Endothelial cell (in vitro differentiated cells): Measurements from ENCODE around the gene PRKAG3. TPM values are rescaled to one million over a fixed set of nuclear protein-coding genes. Genes with fewer than 3 reads are reported as not detected.

ENCODE experiments used
- DNase-seq: peaks from one replicate; pipeline ENCODE4 v3.0.0; 2021; ENCODE audit warnings: low spot score
- H3K27ac Mint-ChIP-seq: one replicate; pipeline ENCODE4 v1.8.0; 2021; ENCODE audit warnings: mixed read lengths, inconsistent platforms; ENCODE audit not compliant: unreplicated experiment
- H3K27me3 Mint-ChIP-seq: one replicate; pipeline ENCODE4 v1.8.0; 2021; ENCODE audit warnings: mild to moderate bottlenecking, moderate library complexity, mixed read lengths, inconsistent platforms; ENCODE audit not compliant: unreplicated experiment
- H3K36me3 Mint-ChIP-seq: one replicate; pipeline ENCODE4 v1.8.0; 2021; ENCODE audit warnings: mild to moderate bottlenecking, low read depth, mixed read lengths, inconsistent platforms; ENCODE audit not compliant: unreplicated experiment
- H3K4me1 Mint-ChIP-seq: one replicate; pipeline ENCODE4 v1.8.0; 2021; ENCODE audit warnings: mild to moderate bottlenecking, mixed read lengths, inconsistent platforms; ENCODE audit not compliant: unreplicated experiment
- H3K4me3 Mint-ChIP-seq: one replicate; pipeline ENCODE4 v1.8.0; 2021; ENCODE audit warnings: mild to moderate bottlenecking, mixed read lengths, inconsistent platforms; ENCODE audit not compliant: unreplicated experiment
- H3K9me3 Mint-ChIP-seq: one replicate; pipeline ENCODE4 v1.8.0; 2021; ENCODE audit warnings: mixed read lengths, inconsistent platforms; ENCODE audit not compliant: unreplicated experiment
- total RNA-seq: library from RNA; stranded (reverse); fragmentation: NEBNext Ultra II Directional; extraction: Animal tissue kit (Norgen Biotek cat#: 25700); gene quantifications from one replicate; pipeline ENCODE4 v1.2.1, GENCODE V29; 2021; ENCODE audit not compliant: unreplicated experiment
- TF ChIP-seq, protein P1 (sequence below): fragments of 200-600 bp; sonication (generic); IDR thresholded peaks from one replicate; pipeline ENCODE4 v1.5.0; 2021; ENCODE audit warnings: antibody characterized with exemption; ENCODE audit not compliant: unreplicated experiment

PRKAG3 gene
- total RNA-seq, 1 donor from 2014 or later, result not detected

- H3K27me3 Mint-ChIP-seq, result no peaks in the 10 kb centered on the region
- H3K36me3 Mint-ChIP-seq, result no peaks in the 10 kb centered on the region
- no peak overlapping the region for H3K27ac Mint-ChIP-seq
- H3K4me3 Mint-ChIP-seq, result no peak overlapping the region
- no peak for DNase-seq
- no peaks in the 10 kb centered on the region for H3K9me3 Mint-ChIP-seq
- peaks cover 5% of the 10 kb centered on the region for H3K4me1 Mint-ChIP-seq
- TF ChIP-seq, protein P1, sequence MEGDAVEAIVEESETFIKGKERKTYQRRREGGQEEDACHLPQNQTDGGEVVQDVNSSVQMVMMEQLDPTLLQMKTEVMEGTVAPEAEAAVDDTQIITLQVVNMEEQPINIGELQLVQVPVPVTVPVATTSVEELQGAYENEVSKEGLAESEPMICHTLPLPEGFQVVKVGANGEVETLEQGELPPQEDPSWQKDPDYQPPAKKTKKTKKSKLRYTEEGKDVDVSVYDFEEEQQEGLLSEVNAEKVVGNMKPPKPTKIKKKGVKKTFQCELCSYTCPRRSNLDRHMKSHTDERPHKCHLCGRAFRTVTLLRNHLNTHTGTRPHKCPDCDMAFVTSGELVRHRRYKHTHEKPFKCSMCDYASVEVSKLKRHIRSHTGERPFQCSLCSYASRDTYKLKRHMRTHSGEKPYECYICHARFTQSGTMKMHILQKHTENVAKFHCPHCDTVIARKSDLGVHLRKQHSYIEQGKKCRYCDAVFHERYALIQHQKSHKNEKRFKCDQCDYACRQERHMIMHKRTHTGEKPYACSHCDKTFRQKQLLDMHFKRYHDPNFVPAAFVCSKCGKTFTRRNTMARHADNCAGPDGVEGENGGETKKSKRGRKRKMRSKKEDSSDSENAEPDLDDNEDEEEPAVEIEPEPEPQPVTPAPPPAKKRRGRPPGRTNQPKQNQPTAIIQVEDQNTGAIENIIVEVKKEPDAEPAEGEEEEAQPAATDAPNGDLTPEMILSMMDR, result no peak
Measured at GRCh38 chr2:218799990-218800389, 31.6 kb downstream of the PRKAG3 start.

DNA sequence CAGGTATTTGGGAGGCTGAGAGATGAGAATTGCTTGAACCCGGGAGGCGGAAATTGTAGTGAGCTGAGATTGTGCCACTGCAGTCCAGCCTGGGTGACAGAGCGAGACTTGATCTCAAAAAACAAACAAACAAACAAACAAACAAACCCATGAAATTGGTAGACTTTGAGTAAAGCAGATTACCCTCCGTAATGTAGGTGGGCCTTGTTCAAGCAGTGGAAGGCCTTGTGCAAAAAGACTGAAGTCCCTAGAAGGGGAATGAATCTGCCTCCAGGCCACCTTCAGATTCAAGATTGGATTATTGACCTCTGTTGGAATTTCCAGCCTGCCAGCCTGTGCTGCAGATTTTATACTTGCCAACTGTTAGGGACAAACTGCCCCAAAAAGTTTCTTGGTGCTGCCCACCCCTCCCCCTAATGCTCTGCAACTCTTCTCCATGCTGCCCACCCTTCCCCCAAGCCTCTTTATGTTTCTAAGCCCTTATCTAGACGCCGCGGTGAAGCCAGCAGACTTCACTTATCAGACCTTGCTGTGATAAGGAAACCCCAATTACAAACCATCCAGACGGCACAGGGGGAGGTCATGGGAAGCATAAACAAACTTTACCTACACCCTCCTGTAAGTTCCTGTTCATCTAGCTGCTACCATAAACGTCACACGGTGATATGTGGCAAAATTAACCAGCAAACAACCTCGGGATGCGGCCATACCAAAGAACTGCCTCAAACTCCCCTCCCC lies 32.7 kb downstream of the PRKAG3 start:
- H3K27me3 Mint-ChIP-seq, result no peaks in the 10 kb centered on the region
- no peak overlapping the region for H3K4me3 Mint-ChIP-seq
- TF ChIP-seq, protein P1, result no peak
- peaks cover 5% of the 10 kb centered on the region for H3K4me1 Mint-ChIP-seq
- no peaks in the 10 kb centered on the region for H3K36me3 Mint-ChIP-seq
- no peak overlapping the region for H3K27ac Mint-ChIP-seq
- no peaks in the 10 kb centered on the region for H3K9me3 Mint-ChIP-seq
- no peak for DNase-seq

GRCh38 chr2:218796691-218797090 lies 34.9 kb downstream of the PRKAG3 start:
- H3K27me3 Mint-ChIP-seq, result no peaks in the 10 kb centered on the region
- no peak overlapping the region for H3K4me3 Mint-ChIP-seq
- peaks cover 5% of the 10 kb centered on the region for H3K4me1 Mint-ChIP-seq
- TF ChIP-seq, protein P1, result no peak
- H3K36me3 Mint-ChIP-seq, result no peaks in the 10 kb centered on the region
- H3K9me3 Mint-ChIP-seq, result no peaks in the 10 kb centered on the region
- no peak for DNase-seq
- no peak overlapping the region for H3K27ac Mint-ChIP-seq

DNA sequence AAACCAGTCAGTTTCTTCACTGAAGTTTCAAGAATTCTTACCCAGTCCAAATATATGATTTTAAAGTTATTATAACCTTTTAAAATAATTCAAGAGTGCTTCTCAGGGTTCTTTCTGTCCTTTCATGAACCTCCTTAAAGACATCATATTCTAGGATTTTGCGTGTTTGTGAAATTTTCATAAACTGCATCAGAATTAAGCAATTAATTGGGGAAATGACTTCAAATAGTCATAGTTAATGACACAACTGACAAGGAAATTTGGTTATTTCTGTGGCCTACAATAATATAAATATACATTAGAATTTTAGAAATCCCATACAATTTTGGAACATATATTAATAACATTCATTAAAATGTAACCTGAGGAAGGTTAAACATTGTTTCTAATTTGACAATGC lies 39.2 kb downstream of the PRKAG3 start:
- no peak overlapping the region for H3K27ac Mint-ChIP-seq
- DNase-seq, result no peak
- H3K4me3 Mint-ChIP-seq, result no peak overlapping the region
- H3K36me3 Mint-ChIP-seq, result no peaks in the 10 kb centered on the region
- H3K9me3 Mint-ChIP-seq, result no peaks in the 10 kb centered on the region
- H3K4me1 Mint-ChIP-seq, result no peaks in the 10 kb centered on the region
- no peaks in the 10 kb centered on the region for H3K27me3 Mint-ChIP-seq
- TF ChIP-seq, protein P1, result no peak

DNA sequence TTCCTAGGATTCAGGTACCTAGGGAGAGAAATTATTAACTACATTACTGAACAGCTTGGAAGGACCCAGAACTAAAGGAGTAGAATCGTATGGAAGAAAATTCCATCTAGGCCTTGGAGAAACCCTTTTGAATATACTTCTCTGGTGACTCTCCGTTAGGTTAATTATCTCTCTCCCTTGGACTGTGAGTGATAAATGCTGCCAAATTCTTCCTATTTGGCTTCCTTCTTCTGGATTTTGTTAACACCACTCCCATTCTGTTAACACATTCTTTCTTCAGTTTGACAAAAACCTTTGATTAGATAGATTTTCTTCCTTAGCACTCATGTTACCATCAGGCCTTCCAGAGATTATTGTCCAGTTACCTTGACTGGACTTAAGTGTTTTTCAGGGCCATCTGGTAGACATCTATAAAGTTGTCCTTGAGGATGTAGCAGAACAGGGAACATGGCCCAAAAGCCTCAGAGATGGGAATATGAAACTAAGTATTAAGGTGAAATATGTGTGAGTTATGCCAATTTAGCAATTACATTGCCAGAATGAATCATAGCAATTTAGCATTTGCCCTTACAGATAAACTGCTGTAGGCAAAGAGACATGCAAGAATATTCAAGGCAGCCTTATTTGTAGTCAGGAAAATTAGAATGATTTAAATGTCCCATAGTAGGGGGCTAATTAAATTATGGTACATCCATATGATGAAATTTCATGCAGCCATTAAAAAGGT lies 42.9 kb downstream of the PRKAG3 start:
- H3K4me1 Mint-ChIP-seq, result peaks cover 11% of the 10 kb centered on the region
- H3K27me3 Mint-ChIP-seq, result peaks cover 2% of the 10 kb centered on the region
- no peaks in the 10 kb centered on the region for H3K36me3 Mint-ChIP-seq
- no peak for DNase-seq
- H3K4me3 Mint-ChIP-seq, result no peak overlapping the region
- no peaks in the 10 kb centered on the region for H3K9me3 Mint-ChIP-seq
- TF ChIP-seq, protein P1, result no peak
- no peak overlapping the region for H3K27ac Mint-ChIP-seq
